SK-N-SH treated with all-trans-retinoic acid at 6 μM for 48 hours (cell line): Measurements from ENCODE around the gene MEF2B.

Source experiments
- ESRRG ChIP-seq: fragments of 250-450 bp; sonication (Bioruptor Pico); IDR thresholded peaks from 2 replicates; pipeline ENCODE4 v1.6.1; 2021; ENCODE audit warnings: mild to moderate bottlenecking
- ZFP3 ChIP-seq: fragments of 250-450 bp; sonication (Bioruptor Pico); IDR thresholded peaks from 2 replicates; pipeline ENCODE4 v1.5.0; 2020; ENCODE audit warnings: mild to moderate bottlenecking, moderate library complexity
- ZFP30 ChIP-seq: fragments of 450-650 bp; formaldehyde crosslinking; IDR thresholded peaks from 2 replicates; pipeline ENCODE4 v1.5.0; 2022; ENCODE audit warnings: mild to moderate bottlenecking, moderate library complexity
- ZNF70 ChIP-seq: fragments of 450-650 bp; formaldehyde crosslinking; IDR thresholded peaks from 2 replicates; pipeline ENCODE4 v1.5.0; 2020; ENCODE audit warnings: mild to moderate bottlenecking, moderate library complexity
- ZNF8 ChIP-seq: fragments of 450-650 bp; formaldehyde crosslinking; IDR thresholded peaks from 2 replicates; pipeline ENCODE4 v1.5.0; 2020; ENCODE audit warnings: mild to moderate bottlenecking, moderate library complexity
- TF ChIP-seq, protein P1 (sequence below): fragments of 250-450 bp; sonication (Bioruptor Pico); IDR thresholded peaks from 2 replicates; pipeline ENCODE4 v1.8.0; 2020; ENCODE audit warnings: mild to moderate bottlenecking, moderate library complexity, borderline replicate concordance

DNA sequence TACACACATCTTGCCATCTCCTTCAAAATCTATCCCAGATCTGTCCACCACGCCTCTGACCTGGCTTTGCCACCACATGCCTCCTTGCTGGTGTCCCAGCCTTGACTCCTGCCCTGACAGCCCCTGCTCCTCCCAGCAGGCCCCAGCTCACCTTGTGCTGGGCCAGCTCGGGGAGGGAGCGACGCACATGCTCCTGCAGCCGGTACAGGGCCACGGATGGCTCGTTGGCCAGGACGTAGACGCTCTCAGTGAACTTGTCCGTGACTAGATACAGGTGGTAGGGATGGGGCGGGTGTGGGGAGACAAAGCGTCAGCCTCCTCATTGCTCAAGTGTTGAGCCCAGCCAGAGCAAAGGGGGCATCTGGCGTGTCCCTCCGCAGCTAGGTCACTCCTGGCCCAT lies 16.7 kb upstream of the MEF2B start:
- TF ChIP-seq, protein P1, sequence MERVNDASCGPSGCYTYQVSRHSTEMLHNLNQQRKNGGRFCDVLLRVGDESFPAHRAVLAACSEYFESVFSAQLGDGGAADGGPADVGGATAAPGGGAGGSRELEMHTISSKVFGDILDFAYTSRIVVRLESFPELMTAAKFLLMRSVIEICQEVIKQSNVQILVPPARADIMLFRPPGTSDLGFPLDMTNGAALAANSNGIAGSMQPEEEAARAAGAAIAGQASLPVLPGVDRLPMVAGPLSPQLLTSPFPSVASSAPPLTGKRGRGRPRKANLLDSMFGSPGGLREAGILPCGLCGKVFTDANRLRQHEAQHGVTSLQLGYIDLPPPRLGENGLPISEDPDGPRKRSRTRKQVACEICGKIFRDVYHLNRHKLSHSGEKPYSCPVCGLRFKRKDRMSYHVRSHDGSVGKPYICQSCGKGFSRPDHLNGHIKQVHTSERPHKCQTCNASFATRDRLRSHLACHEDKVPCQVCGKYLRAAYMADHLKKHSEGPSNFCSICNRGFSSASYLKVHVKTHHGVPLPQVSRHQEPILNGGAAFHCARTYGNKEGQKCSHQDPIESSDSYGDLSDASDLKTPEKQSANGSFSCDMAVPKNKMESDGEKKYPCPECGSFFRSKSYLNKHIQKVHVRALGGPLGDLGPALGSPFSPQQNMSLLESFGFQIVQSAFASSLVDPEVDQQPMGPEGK (CRISPR knock-in tag) = no peak
- TF ChIP-seq ESRRG (CRISPR knock-in tag) (no peak), ZNF70 (no peak), ZFP3 (CRISPR knock-in tag) (no peak), ZFP30 (no peak), ZNF8 (CRISPR knock-in tag) (no peak)
